GM12878 (cell line): ENCODE measurements around the gene PRKAG2.

Experiments
- CTCF ChIP-seq, 3 experiments: IDR thresholded peaks in 2 of 3; conservative IDR thresholded peaks in 1 of 3; 2 replicates each; pipeline ENCODE4 v1.5.1; 2011; ENCODE audit warnings: low read depth in 3 of 3, low read length in 3 of 3, mild to moderate bottlenecking in 3 of 3, control low read depth in 2 of 3, moderate library complexity in 2 of 3, inconsistent platforms in 1 of 3, mixed read lengths in 1 of 3; ENCODE audit not compliant: control insufficient read depth in 2 of 3, insufficient read depth in 1 of 3; ENCODE audit errors: extremely low read depth in 1 of 3
- HDGF ChIP-seq: fragments of 450-650 bp; IDR thresholded peaks from 2 replicates; pipeline ENCODE4 v1.6.1; 2016; ENCODE audit warnings: antibody characterized with exemption
- NR2F1 ChIP-seq: fragments of 450-650 bp; conservative IDR thresholded peaks from 2 replicates; pipeline ENCODE4 v1.6.1; 2017; ENCODE audit warnings: mild to moderate bottlenecking
- SP1 ChIP-seq: IDR thresholded peaks from one replicate; pipeline ENCODE4 v1.6.1; 2011; ENCODE audit warnings: low read depth, low read length
- SRF ChIP-seq, 2 experiments: IDR thresholded peaks; 2 replicates each; pipeline ENCODE4 v1.6.1; 2011; ENCODE audit warnings: low read depth in 2 of 2, low read length in 2 of 2, mild to moderate bottlenecking in 1 of 2, moderate library complexity in 1 of 2
- ZNF207 ChIP-seq: fragments of 450-650 bp; IDR thresholded peaks from 2 replicates; pipeline ENCODE4 v1.6.1; 2014; ENCODE audit warnings: antibody characterized with exemption, mild to moderate bottlenecking, borderline replicate concordance
- ZNF687 ChIP-seq: fragments of 450-650 bp; IDR thresholded peaks from 2 replicates; pipeline ENCODE4 v1.6.1; 2017; ENCODE audit warnings: mild to moderate bottlenecking, moderate library complexity
- TF ChIP-seq, protein P1 (sequence below): fragments of 450-650 bp; formaldehyde crosslinking; IDR thresholded peaks from 2 replicates; pipeline ENCODE4 v1.4.0; 2022; ENCODE audit warnings: mild to moderate bottlenecking, moderate library complexity

GRCh38 chr7:151792636-151793035, 84.3 kb downstream of the PRKAG2 start:
- TF ChIP-seq SP1: no peak
- TF ChIP-seq ZNF207: no peak
- TF ChIP-seq HDGF: no peak
- TF ChIP-seq NR2F1: no peak
- TF ChIP-seq, protein P1, sequence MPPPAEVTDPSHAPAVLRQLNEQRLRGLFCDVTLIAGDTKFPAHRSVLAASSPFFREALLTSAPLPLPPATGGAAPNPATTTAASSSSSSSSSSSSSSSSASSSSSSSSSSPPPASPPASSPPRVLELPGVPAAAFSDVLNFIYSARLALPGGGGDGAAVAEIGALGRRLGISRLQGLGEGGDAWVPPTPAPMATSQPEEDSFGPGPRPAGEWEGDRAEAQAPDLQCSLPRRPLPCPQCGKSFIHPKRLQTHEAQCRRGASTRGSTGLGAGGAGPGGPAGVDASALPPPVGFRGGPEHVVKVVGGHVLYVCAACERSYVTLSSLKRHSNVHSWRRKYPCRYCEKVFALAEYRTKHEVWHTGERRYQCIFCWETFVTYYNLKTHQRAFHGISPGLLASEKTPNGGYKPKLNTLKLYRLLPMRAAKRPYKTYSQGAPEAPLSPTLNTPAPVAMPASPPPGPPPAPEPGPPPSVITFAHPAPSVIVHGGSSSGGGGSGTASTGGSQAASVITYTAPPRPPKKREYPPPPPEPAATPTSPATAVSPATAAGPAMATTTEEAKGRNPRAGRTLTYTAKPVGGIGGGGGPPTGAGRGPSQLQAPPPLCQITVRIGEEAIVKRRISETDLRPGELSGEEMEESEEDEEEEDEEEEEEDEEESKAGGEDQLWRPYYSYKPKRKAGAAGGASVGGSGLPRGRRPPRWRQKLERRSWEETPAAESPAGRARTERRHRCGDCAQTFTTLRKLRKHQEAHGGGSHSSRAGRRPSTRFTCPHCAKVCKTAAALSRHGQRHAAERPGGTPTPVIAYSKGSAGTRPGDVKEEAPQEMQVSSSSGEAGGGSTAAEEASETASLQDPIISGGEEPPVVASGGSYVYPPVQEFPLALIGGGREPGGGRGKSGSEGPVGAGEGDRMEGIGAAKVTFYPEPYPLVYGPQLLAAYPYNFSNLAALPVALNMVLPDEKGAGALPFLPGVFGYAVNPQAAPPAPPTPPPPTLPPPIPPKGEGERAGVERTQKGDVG (CRISPR knock-in tag): no peak
- no peak for TF ChIP-seq SRF (IDR thresholded peaks at IDR 0.05; ENCODE audit: low read depth in 2 of 2, low read length in 2 of 2)
- no peak for TF ChIP-seq CTCF (IDR thresholded peaks at IDR 0.05 in 2 of 3, conservative IDR thresholded peaks at IDR 0.05 in 1 of 3; ENCODE audit: control insufficient read depth in 2 of 3, extremely low read depth in 1 of 3, insufficient read depth in 1 of 3, low read depth in 3 of 3, low read length in 3 of 3)
- TF ChIP-seq ZNF687: no peak
